Liver (tissue), 3 donors: ENCODE results near the gene C22orf31.

Experiments
- EGR1 ChIP-seq, 2 donors: IDR thresholded peaks; 2 replicates each; pipeline ENCODE4 v1.6.1; 2016 to 2018; ENCODE audit warnings: antibody characterized with exemption in 2 of 2, low read depth in 2 of 2
- GABPA ChIP-seq, 2 donors: IDR thresholded peaks in 1 of 2; conservative IDR thresholded peaks in 1 of 2; 2 replicates each; pipeline ENCODE4 v1.6.1; 2016; ENCODE audit warnings: antibody characterized with exemption in 2 of 2, mild to moderate bottlenecking in 1 of 2, moderate library complexity in 1 of 2
- HNF4A ChIP-seq, 2 donors: conservative IDR thresholded peaks; 2 replicates each; pipeline ENCODE4 v1.6.1; 2016; ENCODE audit warnings: antibody characterized with exemption in 2 of 2, mild to moderate bottlenecking in 2 of 2
- JUND ChIP-seq, 2 donors: IDR thresholded peaks; 2 replicates each; pipeline ENCODE4 v1.6.1; 2016; ENCODE audit warnings: antibody characterized with exemption in 2 of 2
- RAD21 ChIP-seq, 2 donors: IDR thresholded peaks; 2 replicates each; pipeline ENCODE4 v1.6.1; 2016; ENCODE audit warnings: antibody characterized with exemption in 2 of 2, mild to moderate bottlenecking in 2 of 2
- SP1 ChIP-seq: IDR thresholded peaks from 2 replicates; pipeline ENCODE4 v1.6.1; 2018; ENCODE audit warnings: antibody characterized with exemption, mild to moderate bottlenecking
- TAF1 ChIP-seq: conservative IDR thresholded peaks from 2 replicates; pipeline ENCODE4 v1.6.1; 2016; ENCODE audit warnings: antibody characterized with exemption, mild to moderate bottlenecking
- YY1 ChIP-seq: IDR thresholded peaks from 2 replicates; pipeline ENCODE4 v1.6.1; 2016; ENCODE audit warnings: antibody characterized with exemption, mild to moderate bottlenecking
- TF ChIP-seq, protein P1 (sequence below): fragments of 150-350 bp; IDR thresholded peaks from 2 replicates; pipeline ENCODE4 v1.5.1; 2017; ENCODE audit warnings: improper control_type of control experiment, low read depth, low read length; ENCODE audit not compliant: missing input control
- TF ChIP-seq, protein P2 (sequence below): IDR thresholded peaks from 2 replicates; pipeline ENCODE4 v1.6.1; 2016; ENCODE audit warnings: antibody characterized with exemption, mild to moderate bottlenecking
- TF ChIP-seq, protein P3 (sequence below): IDR thresholded peaks from 2 replicates; pipeline ENCODE4 v1.6.1; 2016; ENCODE audit warnings: antibody characterized with exemption
- TF ChIP-seq, protein P4 (sequence below): IDR thresholded peaks from 2 replicates; pipeline ENCODE4 v1.6.1; 2016; ENCODE audit warnings: antibody characterized with exemption
- TF ChIP-seq, protein P5 (sequence below): IDR thresholded peaks from 2 replicates; pipeline ENCODE4 v1.6.1; 2016; ENCODE audit warnings: antibody characterized with exemption
- donor health status: healthy.
- donor health status: healthy.

DNA sequence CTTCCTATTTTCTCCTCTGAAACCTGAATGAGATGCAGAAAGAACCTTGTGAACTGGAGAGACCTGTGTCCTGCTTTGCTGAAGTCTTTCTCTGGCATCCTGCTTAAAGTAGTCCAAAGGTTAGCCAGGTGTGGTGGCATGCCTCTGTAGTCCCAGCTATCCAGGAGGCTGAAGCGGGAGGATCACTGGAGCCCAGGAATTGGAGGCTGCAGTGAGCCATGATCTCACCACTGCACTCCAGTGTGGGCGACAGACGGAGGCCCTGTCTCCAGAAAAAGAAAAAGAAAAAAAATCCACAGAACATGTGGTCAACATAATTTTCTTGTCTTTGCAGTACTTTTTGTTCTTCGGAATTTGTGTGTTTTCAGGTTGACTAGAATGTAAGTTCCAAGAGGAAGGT is 8.9 kb upstream of the C22orf31 start:
- TF ChIP-seq, protein P1, sequence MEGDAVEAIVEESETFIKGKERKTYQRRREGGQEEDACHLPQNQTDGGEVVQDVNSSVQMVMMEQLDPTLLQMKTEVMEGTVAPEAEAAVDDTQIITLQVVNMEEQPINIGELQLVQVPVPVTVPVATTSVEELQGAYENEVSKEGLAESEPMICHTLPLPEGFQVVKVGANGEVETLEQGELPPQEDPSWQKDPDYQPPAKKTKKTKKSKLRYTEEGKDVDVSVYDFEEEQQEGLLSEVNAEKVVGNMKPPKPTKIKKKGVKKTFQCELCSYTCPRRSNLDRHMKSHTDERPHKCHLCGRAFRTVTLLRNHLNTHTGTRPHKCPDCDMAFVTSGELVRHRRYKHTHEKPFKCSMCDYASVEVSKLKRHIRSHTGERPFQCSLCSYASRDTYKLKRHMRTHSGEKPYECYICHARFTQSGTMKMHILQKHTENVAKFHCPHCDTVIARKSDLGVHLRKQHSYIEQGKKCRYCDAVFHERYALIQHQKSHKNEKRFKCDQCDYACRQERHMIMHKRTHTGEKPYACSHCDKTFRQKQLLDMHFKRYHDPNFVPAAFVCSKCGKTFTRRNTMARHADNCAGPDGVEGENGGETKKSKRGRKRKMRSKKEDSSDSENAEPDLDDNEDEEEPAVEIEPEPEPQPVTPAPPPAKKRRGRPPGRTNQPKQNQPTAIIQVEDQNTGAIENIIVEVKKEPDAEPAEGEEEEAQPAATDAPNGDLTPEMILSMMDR, result no peak
- TF ChIP-seq SP1 (no peak), RAD21 (IDR thresholded peaks at IDR 0.05) (no peak), GABPA (IDR thresholded peaks at IDR 0.05 in 1 of 2, conservative IDR thresholded peaks at IDR 0.05 in 1 of 2) (no peak), TAF1 (no peak), HNF4A (conservative IDR thresholded peaks at IDR 0.05) (no peak), YY1 (no peak), JUND (IDR thresholded peaks at IDR 0.05) (no peak), EGR1 (IDR thresholded peaks at IDR 0.05; ENCODE audit: low read depth in 2 of 2) (no peak)
- TF ChIP-seq, protein P2, sequence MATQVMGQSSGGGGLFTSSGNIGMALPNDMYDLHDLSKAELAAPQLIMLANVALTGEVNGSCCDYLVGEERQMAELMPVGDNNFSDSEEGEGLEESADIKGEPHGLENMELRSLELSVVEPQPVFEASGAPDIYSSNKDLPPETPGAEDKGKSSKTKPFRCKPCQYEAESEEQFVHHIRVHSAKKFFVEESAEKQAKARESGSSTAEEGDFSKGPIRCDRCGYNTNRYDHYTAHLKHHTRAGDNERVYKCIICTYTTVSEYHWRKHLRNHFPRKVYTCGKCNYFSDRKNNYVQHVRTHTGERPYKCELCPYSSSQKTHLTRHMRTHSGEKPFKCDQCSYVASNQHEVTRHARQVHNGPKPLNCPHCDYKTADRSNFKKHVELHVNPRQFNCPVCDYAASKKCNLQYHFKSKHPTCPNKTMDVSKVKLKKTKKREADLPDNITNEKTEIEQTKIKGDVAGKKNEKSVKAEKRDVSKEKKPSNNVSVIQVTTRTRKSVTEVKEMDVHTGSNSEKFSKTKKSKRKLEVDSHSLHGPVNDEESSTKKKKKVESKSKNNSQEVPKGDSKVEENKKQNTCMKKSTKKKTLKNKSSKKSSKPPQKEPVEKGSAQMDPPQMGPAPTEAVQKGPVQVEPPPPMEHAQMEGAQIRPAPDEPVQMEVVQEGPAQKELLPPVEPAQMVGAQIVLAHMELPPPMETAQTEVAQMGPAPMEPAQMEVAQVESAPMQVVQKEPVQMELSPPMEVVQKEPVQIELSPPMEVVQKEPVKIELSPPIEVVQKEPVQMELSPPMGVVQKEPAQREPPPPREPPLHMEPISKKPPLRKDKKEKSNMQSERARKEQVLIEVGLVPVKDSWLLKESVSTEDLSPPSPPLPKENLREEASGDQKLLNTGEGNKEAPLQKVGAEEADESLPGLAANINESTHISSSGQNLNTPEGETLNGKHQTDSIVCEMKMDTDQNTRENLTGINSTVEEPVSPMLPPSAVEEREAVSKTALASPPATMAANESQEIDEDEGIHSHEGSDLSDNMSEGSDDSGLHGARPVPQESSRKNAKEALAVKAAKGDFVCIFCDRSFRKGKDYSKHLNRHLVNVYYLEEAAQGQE, result no peak
- TF ChIP-seq, protein P3, sequence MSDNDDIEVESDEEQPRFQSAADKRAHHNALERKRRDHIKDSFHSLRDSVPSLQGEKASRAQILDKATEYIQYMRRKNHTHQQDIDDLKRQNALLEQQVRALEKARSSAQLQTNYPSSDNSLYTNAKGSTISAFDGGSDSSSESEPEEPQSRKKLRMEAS, result no peak
- TF ChIP-seq, protein P4, sequence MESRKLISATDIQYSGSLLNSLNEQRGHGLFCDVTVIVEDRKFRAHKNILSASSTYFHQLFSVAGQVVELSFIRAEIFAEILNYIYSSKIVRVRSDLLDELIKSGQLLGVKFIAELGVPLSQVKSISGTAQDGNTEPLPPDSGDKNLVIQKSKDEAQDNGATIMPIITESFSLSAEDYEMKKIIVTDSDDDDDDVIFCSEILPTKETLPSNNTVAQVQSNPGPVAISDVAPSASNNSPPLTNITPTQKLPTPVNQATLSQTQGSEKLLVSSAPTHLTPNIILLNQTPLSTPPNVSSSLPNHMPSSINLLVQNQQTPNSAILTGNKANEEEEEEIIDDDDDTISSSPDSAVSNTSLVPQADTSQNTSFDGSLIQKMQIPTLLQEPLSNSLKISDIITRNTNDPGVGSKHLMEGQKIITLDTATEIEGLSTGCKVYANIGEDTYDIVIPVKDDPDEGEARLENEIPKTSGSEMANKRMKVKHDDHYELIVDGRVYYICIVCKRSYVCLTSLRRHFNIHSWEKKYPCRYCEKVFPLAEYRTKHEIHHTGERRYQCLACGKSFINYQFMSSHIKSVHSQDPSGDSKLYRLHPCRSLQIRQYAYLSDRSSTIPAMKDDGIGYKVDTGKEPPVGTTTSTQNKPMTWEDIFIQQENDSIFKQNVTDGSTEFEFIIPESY, result no peak
- TF ChIP-seq, protein P5, sequence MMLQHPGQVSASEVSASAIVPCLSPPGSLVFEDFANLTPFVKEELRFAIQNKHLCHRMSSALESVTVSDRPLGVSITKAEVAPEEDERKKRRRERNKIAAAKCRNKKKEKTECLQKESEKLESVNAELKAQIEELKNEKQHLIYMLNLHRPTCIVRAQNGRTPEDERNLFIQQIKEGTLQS, result no peak
